ENCODE measurements around the gene EIF4B.

DNA sequence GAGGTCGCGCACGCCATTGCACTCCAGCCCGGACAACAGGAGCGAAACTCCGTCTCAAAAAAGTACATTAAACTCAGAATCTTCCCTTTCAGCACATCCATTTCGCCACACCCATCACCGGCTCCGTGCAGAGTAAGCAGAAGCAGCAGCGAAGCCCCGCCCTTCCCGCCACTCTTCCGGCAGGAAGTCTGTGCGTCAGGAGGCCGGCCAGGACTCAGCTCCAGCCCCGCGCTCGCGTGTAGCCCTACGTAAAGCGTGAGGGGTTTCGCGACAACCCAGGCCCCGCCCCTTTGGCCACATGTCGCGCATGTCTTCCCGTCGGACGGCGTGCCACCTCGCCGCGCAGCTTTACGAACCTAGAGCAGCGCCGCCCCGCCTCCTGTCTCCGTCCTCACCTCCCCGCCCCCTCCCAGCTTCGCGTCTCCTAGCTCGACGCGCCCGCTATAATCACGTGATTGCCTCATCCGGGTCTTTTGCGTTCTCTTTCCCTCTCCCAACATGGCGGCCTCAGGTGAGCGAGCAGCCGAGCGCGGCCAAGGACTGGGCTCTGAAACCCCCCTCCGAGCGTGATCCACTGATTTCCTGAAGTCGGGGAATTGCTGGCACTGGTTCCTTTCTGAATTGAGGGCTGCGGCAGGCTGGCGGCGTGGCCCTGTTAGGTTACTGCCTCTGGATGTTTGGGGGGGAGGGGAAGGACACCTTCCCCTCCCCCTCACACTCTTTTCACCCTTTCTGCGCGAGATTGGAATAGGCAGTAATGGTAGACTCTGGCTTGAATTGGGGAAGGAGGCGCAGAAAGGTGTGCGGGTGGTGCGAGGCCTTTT lies at the start of gene EIF4B:
- TF ChIP-seq CTCF (IDR thresholded peaks at IDR 0.05) (no peak), EP300 (IDR thresholded peaks at IDR 0.05) (peak; percentile 96 to 98)

Measured in tibial nerve (tissue), 4 donors.